GM18873 (cell line): ENCODE results near the gene KATNB1.

Experiments used
- ATAC-seq: cut with Tn5 transposase; IDR thresholded peaks from one replicate; pipeline ENCODE4 v1.9.1; 2021; ENCODE audit warnings: mild to moderate bottlenecking, moderate library complexity, moderate number of reproducible peaks; ENCODE audit not compliant: unreplicated experiment, low FRiP score

The KATNB1 gene

DNA sequence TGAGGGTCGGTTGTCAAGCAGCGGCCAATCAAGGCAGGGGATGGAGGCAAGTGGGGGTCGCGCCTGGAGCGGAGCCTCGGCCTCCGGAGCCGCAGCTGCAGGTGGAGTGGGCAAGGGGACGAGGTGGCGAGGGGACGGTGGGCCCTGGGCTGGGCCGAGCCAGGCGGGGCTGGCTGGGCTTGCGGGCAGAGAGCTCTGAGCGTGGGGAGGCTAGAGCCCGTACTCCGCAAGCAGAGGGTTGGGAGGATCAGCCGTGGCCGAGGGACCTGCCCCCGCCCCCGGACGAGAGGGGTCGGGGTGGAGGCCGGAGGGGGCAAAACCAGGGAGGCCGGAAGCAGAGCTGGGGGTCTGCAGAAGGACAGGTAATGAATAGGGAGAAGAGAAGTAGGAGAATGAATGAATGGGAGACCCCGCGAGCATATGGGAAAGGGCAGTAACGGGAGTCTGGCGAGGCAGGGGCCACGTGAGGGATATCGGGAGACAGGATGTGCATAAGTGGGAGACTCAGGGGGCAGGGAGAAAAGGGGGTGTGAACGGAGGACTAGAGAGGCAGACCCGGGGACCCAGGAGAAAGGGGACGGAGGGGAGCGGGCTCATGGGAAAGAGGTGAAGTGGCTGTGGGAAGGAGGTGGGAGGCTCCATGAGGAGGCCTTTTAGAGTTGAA lies at the start of gene KATNB1:
KATNB1 (plus strand) TSS at position 16 of the 664 bp plus-strand sequence. CDS start 1,474 bp downstream, outside the sequence.
- no peak for ATAC-seq

- no peak for ATAC-seq
These were observed 49.0 kb upstream of the KATNB1 start for GRCh38 chr16:57686577-57686976.

GRCh38 chr16:57687363-57687929 lies 48.1 kb upstream of the KATNB1 start:
- no peak for ATAC-seq

GRCh38 chr16:57688487-57688986 lies 47.0 kb upstream of the KATNB1 start:
- no peak for ATAC-seq

DNA sequence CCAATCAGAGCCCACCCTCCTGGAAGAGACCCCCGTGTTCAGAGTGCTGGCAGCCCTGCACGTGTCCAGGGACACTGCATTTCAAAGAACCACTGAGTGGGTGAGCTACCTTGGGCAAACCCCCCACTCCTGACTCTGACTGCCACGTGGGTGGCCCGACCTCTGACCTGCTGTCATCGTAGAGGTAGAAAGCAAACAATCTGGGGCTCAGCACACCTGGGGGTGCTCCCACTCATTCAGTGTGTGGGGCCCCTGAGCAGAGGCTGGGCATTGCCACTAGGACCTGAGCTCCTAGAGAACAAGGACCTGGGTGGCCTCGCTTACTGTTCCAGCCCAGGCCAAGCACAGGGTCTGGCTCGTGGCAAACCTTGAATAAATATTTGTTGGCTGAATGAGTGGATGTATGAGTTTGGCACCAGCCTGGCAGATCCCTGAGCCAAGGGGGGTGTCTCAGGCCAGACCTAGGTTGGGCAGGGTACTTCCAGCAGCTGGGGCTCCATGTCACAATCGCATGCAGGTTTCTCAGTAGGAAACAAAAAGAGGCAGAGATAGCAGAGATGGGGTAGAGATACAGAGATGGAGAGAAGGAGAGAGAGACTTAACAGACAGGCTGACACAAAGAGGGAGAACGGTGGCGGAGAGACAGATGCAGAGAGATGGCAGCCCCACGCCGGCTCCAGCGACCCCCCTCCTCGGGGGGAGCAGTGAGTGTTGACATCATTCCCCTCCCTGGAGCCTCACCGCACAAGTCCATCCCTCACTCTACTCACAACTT lies 46.4 kb upstream of the KATNB1 start:
- no peak for ATAC-seq

- no peak for ATAC-seq
These were observed 45.6 kb upstream of the KATNB1 start for GRCh38 chr16:57689762-57690558.

DNA sequence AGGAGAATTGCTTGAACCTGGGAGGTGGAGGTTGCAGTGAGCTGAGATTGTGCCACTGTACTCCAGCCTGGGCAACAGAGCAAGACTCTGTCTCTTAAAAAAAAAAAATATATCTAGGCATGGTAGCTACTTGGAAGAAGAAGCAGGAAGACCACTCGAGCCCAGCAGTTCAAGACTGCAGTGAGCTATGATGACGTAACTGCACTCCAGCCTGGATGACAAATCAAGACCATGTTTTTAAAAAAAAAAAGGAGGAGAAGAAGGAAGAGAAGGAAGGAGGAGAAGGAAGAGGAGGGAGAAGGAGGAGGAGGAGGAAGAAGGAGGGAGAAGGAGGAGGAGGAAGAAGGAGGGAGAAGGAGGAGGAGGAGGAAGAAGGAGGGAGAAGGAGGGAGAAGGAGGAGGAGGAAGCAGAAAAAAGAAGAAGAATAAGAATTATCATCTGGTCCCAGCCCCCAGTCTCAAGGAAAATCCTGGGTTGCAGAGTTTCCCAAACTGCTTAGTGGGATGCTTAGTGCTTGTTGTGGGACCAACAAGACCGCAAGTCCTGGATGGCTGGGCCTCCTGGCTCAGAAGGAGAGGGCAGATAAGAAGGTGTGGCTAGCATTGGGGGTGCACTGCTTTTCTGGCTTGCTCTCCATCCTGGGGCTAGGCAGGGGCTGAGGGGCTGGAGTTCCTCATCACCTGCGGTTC lies 44.6 kb upstream of the KATNB1 start:
- no peak for ATAC-seq

GRCh38 chr16:57692636-57693035 lies 42.9 kb upstream of the KATNB1 start:
- ATAC-seq = no peak

DNA sequence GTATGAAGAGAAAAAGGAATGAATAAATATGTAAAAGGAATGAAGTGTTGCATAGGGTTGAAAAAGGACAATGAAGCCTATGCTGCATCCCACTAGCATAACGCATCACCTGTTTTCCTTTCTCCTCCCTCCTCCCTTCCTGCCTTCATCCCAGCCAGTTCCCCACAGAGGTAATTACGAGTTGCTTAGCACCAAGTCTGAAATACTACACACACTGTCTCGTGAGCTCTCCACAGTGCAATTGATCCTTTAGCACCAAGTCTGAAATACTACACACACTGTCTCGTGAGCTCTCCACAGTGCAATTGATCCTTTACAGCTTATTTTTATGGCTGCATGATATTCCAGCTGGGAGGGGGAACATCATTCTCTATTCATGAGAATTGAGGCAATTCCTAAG lies 42.0 kb upstream of the KATNB1 start:
- ATAC-seq = no peak

DNA sequence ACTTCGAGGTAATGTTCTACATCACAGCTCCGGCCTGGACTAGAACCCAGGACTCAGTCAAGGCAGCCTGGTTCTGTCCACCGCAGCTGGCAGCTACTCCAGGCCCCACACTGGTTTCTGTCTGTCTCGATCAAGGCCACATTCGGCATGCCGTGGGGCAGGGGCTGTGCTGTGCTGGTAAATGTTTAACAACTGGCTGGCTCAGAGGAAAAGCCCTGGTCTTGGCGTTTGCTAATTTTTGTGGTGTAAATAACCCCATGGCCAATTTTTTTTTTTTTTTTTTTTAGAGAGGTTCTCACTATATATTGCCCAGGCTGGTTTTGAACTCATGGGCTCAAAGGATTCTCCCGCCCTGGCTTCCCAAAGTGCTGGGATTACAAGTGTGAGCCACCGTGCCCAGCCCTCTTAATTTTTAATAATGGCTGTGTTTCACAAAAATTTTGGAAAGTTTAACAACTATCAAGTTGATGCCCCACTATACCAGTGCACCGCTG lies 41.3 kb upstream of the KATNB1 start:
- no peak for ATAC-seq

DNA sequence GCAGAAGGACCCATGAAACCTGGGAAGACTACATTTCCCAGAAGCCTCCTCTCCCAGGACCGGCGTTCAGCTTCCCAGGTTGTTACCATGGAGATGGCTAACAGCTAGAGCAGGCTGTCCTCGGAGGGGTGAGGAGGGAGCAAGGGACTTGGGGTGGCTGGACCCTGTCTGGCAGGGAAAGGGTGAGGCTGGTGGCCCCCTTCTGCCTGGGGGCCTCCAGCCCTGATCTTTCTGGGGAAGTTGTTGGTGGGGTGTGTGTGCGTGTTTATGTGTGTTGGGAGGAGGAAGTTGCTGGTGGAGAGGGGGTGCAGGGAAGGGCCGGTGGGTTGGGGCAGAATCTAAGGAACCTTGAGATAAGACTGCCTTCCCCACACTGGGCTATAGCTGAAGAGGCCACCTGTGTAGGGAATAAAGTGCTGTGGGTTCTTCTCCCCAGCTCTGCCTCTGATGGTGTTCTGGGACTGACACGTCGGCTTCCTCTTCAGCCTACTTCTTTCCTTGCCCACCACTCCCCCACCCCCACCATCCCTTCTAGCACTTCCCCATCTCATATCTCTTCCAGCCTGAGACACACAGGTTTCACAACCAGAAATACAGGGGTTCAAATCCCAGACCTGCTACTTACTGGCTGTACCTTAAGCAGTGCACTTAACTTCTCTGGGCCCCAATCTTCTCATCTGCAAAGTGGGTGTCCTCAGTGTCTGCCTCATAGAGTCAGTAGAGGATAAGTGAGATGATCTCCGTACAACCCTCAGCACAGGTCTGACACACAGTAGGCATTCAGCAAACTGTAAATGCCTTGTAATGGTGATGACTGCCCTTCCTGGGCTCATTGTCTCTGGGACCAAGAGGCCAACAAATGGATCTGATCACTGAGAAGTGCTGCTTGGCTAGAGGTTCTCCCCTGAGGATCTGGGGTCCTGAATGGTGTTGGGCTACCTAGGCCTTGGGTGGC lies 40.6 kb upstream of the KATNB1 start, which contains the start of gene DRC7:
DRC7 (plus strand) TSS at position 82 of the 955 bp plus-strand sequence. CDS start 3,144 bp downstream, outside the sequence.
- no peak for ATAC-seq

GRCh38 chr16:57695680-57696069 lies 39.9 kb upstream of the KATNB1 start:
- no peak for ATAC-seq

DNA sequence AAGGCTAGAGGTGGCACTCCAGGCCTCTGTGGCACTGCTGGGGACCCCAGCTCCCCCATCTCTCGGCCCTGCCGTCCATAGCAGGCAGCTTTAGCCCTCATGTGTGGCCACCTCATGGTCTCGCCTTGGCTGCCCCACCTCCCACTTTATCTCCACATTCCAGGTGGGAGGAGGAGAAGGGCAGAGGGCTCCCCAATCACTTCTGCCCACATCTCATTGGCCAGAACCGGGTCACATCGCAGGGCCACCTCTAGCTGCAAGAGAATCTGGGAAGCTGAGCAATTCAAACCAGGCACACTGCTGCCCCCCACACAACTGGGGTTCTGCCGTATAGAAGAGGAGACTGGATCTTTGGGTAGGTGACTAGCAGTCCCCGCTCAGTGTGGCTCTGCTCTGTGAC lies 39.3 kb upstream of the KATNB1 start:
- no peak for ATAC-seq

GRCh38 chr16:57697896-57698537 lies 37.6 kb upstream of the KATNB1 start:
- ATAC-seq = no peak

DNA sequence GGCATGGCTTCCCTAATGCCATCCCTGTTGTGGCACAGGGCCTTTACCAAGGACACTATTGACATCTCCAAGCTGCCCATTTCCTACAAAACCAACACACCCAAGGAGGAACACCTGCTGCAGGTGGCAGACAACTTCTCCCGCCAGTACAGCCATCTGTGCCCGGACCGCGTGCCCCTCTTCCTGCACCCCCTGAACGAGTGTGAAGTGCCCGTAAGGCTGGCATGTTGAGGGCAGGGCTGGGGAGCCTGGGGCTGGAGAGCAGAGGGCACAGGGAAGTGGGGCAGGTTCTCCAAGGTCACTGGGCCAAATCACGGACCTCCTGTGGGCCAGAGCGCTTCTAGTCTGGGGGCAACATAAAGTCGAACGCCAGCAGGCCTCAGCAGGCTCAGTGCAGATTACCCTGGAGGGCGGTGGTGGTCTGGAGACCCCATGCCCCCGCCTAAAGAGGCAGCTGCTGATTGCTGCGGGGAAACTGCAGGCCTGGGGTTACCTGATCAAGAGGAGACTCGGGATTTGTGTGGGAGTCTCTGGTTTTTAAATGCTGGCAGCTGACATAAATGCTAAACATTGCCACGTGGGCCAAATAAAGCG lies 36.7 kb upstream of the KATNB1 start:
- no peak for ATAC-seq

- ATAC-seq = no peak
These were observed 36.1 kb upstream of the KATNB1 start for GRCh38 chr16:57699481-57699880.

DNA sequence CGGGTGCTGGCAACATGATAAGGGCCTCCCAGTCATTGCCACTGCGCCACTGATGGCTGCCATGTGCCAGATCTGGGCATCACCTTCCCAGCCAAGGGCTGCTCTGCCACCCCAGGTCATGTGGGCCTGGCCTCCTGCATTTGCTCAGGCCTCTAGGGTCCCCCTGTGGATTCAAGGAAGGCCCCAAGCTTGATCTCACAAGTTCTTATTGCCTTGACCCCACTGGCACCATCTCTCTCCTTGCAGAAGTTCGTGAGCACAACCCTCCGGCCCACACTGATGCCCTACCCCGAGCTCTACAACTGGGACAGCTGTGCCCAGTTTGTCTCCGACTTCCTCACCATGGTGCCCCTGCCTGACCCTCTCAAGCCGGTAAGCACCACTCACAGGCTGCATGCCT lies 35.7 kb upstream of the KATNB1 start:
- no peak for ATAC-seq
